H1 (cell line): ENCODE measurements around the gene TMEM273. TPM values are rescaled to one million over a fixed set of nuclear protein-coding genes. Genes with fewer than 3 reads are reported as not detected.

ENCODE experiments used
- BRCA1 ChIP-seq: IDR thresholded peaks from 2 replicates; pipeline ENCODE4 v1.6.1; 2012; ENCODE audit warnings: low read depth, low read length, improper control_type of control experiment
- CBX5 ChIP-seq: fragments of 300-800, 300-1000 bp; sonication (generic); IDR thresholded peaks from 2 replicates; pipeline ENCODE4 v1.7.1; 2016; ENCODE audit warnings: antibody characterized with exemption, low read length, low read depth
- CHD7 ChIP-seq: fragments of 300-600 bp; sonication (generic); IDR thresholded peaks from 2 replicates; pipeline ENCODE4 v1.7.1; 2012; ENCODE audit warnings: low read length, moderate library complexity, mild to moderate bottlenecking, inconsistent platforms; ENCODE audit not compliant: insufficient replicate concordance
- EP300 ChIP-seq, 2 experiments: IDR thresholded peaks; 1 replicate in 1 of 2; 2 replicates in 1 of 2; pipeline ENCODE4 v1.6.1; 2011 to 2012; ENCODE audit warnings: low read depth in 2 of 2, low read length in 2 of 2, mild to moderate bottlenecking in 2 of 2, borderline replicate concordance in 1 of 2, inconsistent platforms in 1 of 2, moderate library complexity in 1 of 2
- JUND ChIP-seq: IDR thresholded peaks from 2 replicates; pipeline ENCODE4 v1.6.1; 2011; ENCODE audit warnings: mild to moderate bottlenecking, improper control_type of control experiment, low read length
- POLR2AphosphoS5 ChIP-seq: IDR thresholded peaks from 2 replicates; pipeline ENCODE4 v1.6.1; 2011; ENCODE audit warnings: low read depth, low read length
- POU5F1 ChIP-seq: IDR thresholded peaks from 2 replicates; pipeline ENCODE4 v1.6.1; 2011; ENCODE audit warnings: low read depth, mild to moderate bottlenecking, low read length, moderate library complexity
- SP4 ChIP-seq: IDR thresholded peaks from 2 replicates; pipeline ENCODE4 v1.6.1; 2012; ENCODE audit warnings: low read length, inconsistent platforms
- polyA plus RNA-seq, 7 experiments: library from polyadenylated mRNA; depleted of rRNA in 3 of 7; stranded (reverse) in 5 of 7; unstranded in 2 of 7; fragments of >200 nt in 5 of 7; fragments of 200-250 nt in 2 of 7; gene quantifications; 1 replicate in 5 of 7; 2 replicates in 1 of 7; 4 replicates in 1 of 7; pipeline versions ENCODE4 v1.2.1 to v1.2.3, GENCODE V29; 2011 to 2013; ENCODE audit warnings: missing spikeins in 2 of 7, mixed read lengths in 2 of 7
- total RNA-seq: library from RNA; stranded (reverse); fragmentation: NEBNext Ultra II Directional; extraction: Animal tissue kit (Norgen Biotek cat#: 25700); gene quantifications from 2 replicates; pipeline ENCODE4 v1.2.1, GENCODE V29; 2021
- TF ChIP-seq, protein P1 (sequence below): IDR thresholded peaks from 2 replicates; pipeline ENCODE4 v1.6.1; 2011; ENCODE audit warnings: low read length, improper control_type of control experiment

TMEM273 gene
- total and polyA plus RNA-seq, 2 of the 8 experiments (the other 6 are each of a cell fraction or from before 2014, with no cell fraction given), result not detected

GRCh38 chr10:49172061-49172776, 16.0 kb downstream of the TMEM273 start (continued):
- TF ChIP-seq CHD7, result no peak
- TF ChIP-seq CBX5, result no peak
- TF ChIP-seq POU5F1, result no peak
- no peak for TF ChIP-seq JUND
- TF ChIP-seq, protein P1, sequence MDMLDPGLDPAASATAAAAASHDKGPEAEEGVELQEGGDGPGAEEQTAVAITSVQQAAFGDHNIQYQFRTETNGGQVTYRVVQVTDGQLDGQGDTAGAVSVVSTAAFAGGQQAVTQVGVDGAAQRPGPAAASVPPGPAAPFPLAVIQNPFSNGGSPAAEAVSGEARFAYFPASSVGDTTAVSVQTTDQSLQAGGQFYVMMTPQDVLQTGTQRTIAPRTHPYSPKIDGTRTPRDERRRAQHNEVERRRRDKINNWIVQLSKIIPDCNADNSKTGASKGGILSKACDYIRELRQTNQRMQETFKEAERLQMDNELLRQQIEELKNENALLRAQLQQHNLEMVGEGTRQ, result no peak
- TF ChIP-seq EP300 (IDR thresholded peaks at IDR 0.05; ENCODE audit: borderline replicate concordance in 1 of 2, low read depth in 2 of 2, low read length in 2 of 2), result no peak
- no peak for TF ChIP-seq BRCA1
- TF ChIP-seq POLR2AphosphoS5, result no peak
- no peak for TF ChIP-seq SP4
